Medulla oblongata (tissue), 1 donor: ENCODE data around the gene CTNNBIP1.

ENCODE experiments used
- DNase-seq: peaks from one replicate; pipeline ENCODE4 v3.0.0-alpha.2; 2015; ENCODE audit errors: extremely low spot score

CTNNBIP1 gene

GRCh38 chr1:9853249-9853595 lies 56.8 kb downstream of the CTNNBIP1 start:
- no peak for DNase-seq

GRCh38 chr1:9852410-9853248 lies 57.4 kb downstream of the CTNNBIP1 start:
- DNase-seq = peak; percentile 67

- DNase-seq = no peak
Measured at GRCh38 chr1:9852004-9852403, 58.1 kb downstream of the CTNNBIP1 start.

- DNase-seq = no peak
Measured at GRCh38 chr1:9850442-9851162, 59.5 kb downstream of the CTNNBIP1 start.

- no peak for DNase-seq
Measured at GRCh38 chr1:9849691-9850441, 60.2 kb downstream of the CTNNBIP1 start.

- no peak for DNase-seq
Measured at GRCh38 chr1:9848022-9848421, 62.0 kb downstream of the CTNNBIP1 start.

GRCh38 chr1:9847269-9847668 lies 62.8 kb downstream of the CTNNBIP1 start:
- no peak for DNase-seq

- no peak for DNase-seq
Measured at GRCh38 chr1:9846611-9847171, 63.4 kb downstream of the CTNNBIP1 start.

GRCh38 chr1:9845914-9846313 lies 64.2 kb downstream of the CTNNBIP1 start:
- no peak for DNase-seq

GRCh38 chr1:9844756-9845155 lies 65.3 kb downstream of the CTNNBIP1 start:
- no peak for DNase-seq

- DNase-seq = no peak
Measured at GRCh38 chr1:9844106-9844505, 66.0 kb downstream of the CTNNBIP1 start.

GRCh38 chr1:9843576-9843945 lies 66.5 kb downstream of the CTNNBIP1 start:
- DNase-seq = no peak

GRCh38 chr1:9842781-9843575 lies 67.1 kb downstream of the CTNNBIP1 start:
- no peak for DNase-seq

GRCh38 chr1:9842073-9842711 lies 67.9 kb downstream of the CTNNBIP1 start:
- DNase-seq = no peak

GRCh38 chr1:9841460-9841859 lies 68.6 kb downstream of the CTNNBIP1 start:
- DNase-seq = no peak

- DNase-seq = no peak
Measured at GRCh38 chr1:9840176-9840575, 69.9 kb downstream of the CTNNBIP1 start.

GRCh38 chr1:9838946-9839345 lies 71.1 kb downstream of the CTNNBIP1 start:
- peak; percentile 73 for DNase-seq

- no peak for DNase-seq
Measured at GRCh38 chr1:9836632-9836960, 73.5 kb downstream of the CTNNBIP1 start.

- peak; percentile 54 for DNase-seq
Measured at GRCh38 chr1:9835758-9836631, 74.1 kb downstream of the CTNNBIP1 start.

- no peak for DNase-seq
Measured at GRCh38 chr1:9835404-9835757, 74.7 kb downstream of the CTNNBIP1 start.
